ENCODE measurements around the gene EML6.
A peak's percentile ranks its signal among the peaks of the same experiment; 100 is the strongest.

EML6 gene

DNA sequence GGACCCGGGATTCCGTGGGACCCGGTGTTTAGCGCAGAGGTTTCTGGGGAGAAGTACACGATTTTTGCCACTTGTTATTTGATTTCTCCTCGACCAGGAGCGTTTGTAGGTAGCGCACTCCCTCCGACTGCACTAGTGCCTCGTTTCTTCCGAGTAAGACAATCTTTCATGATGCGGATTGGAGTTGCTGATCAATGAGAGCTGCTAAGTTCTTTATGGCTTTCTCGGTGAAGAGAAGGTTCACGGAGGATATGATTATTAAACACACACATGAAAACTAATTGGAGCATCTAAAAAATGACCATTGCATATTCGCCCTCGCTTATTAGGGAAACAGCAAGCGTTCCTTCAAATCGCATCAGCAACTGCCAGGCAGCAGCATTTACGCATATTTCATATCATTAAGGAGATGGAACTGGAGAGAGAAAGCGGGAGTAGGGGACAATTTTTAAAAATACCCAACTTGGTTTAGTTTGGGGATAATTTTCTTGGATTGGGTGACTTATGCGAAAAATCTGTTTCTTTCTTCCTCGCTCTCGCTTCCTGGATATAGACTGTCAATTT lies 616 bp downstream of the EML6 start:
- peaks cover 50% of the 10 kb centered on the region for H3K27me3 ChIP-seq
- peaks cover 21% of the 10 kb centered on the region for H4K20me1 ChIP-seq
- H3K4me1 ChIP-seq = peaks cover 20% of the 10 kb centered on the region
- peak overlapping the region; percentile 75 for H3K4me3 ChIP-seq
- H3K4me2 ChIP-seq = peak overlapping the region; percentile 90
- H3K36me3 ChIP-seq = no peaks in the 10 kb centered on the region
- H3K9me3 ChIP-seq = no peaks in the 10 kb centered on the region
- H3K9ac ChIP-seq = peak overlapping the region; percentile 49
- H3K27ac ChIP-seq = no peak overlapping the region
- TF ChIP-seq Cebpa-rat (IDR thresholded peaks at IDR 0.05) = no peak

DNA sequence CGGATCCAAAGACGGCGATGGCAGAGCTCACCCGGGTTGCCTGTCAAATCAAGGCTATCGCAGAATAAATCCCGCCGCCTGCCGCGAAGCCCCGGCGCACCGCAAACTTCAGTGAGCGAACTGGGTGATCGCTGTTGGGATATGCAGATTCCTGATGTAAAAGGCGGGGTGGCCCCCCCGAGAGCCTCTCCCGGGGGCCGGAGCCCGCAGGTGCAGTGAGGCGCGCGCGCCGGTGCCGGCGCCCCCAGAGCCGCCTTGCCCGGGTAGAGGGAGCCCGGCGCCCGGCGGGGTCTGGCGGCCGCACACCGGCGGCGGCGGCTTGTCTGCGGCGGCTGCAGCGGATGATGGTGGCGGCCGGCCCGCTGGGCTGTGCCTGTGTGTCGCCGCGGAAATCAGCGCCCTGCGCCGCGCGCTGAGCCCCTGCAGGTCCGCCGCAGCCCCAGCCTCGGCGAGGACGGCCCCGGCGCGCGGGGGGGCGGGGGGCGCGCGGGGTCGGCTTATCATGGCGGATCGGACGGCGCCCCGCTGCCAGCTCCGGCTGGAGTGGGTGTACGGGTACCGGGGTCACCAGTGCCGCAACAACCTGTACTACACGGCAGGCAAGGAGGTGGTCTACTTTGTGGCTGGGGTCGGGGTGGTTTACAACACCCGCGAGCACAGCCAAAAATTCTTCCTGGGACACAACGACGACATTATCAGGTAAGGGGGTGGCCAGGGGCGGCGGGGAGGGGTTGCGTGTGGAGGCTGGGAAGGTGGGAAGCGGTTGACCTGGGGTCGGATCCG lies 1.3 kb downstream of the EML6 start:
- H3K4me1 ChIP-seq = peaks cover 20% of the 10 kb centered on the region
- H3K9me3 ChIP-seq = no peaks in the 10 kb centered on the region
- no peak overlapping the region for H3K27ac ChIP-seq
- peak overlapping the region; percentile 49; the same call in 1 of the 2 replicates for H3K9ac ChIP-seq
- peak overlapping the region; percentile 75 for H3K4me3 ChIP-seq
- peaks cover 21% of the 10 kb centered on the region for H4K20me1 ChIP-seq
- peaks cover 50% of the 10 kb centered on the region for H3K27me3 ChIP-seq
- no peaks in the 10 kb centered on the region for H3K36me3 ChIP-seq
- H3K4me2 ChIP-seq = peak overlapping the region; percentile 90
- no peak for TF ChIP-seq Cebpa-rat (IDR thresholded peaks at IDR 0.05)

DNA sequence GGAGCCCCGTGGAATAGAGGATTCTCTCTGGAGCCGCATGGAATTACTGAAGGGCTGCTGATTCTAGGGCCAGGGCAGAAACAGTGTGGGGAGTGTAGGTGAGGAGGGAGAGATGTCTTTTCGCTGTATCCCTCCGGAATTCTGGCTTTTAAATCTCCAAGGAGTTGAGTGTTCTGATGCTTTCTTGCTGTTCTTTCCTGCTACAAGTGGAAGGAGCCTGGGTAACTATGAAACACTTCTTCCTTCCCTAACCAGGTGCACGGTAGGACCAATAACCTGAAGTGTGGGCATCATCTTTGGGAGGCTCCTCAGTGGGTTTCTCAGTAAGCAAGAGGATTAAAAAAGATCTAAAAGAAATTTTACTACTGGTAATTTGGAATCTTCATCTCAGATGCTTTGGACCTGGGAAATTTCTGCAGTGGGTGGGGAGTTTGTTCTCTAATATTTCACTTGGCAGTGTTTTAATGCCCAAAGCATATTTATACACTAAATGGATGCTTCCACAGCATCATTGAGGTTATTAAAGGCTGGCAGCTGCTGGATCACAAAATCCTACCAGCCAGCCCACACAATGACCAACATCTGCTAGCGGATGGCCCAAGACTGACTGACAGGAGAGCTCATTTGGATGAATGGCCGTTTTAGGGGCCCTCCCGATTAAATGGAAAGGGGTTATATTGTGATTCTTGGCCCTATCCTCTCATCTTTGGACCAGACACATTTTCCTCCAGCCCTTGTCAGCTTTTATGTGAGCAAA lies 2.1 kb downstream of the EML6 start:
- Histone ChIP-seq H3K4me1 (peaks cover 20% of the 10 kb centered on the region), H3K4me2 (peak overlapping the region; percentile 90), H3K9ac (no peak overlapping the region), H3K4me3 (peak overlapping the region; percentile 75), H4K20me1 (peaks cover 21% of the 10 kb centered on the region), H3K27me3 (peaks cover 50% of the 10 kb centered on the region), H3K9me3 (no peaks in the 10 kb centered on the region), H3K27ac (no peak overlapping the region), H3K36me3 (no peaks in the 10 kb centered on the region)
- no peak for TF ChIP-seq Cebpa-rat (IDR thresholded peaks at IDR 0.05)

DNA sequence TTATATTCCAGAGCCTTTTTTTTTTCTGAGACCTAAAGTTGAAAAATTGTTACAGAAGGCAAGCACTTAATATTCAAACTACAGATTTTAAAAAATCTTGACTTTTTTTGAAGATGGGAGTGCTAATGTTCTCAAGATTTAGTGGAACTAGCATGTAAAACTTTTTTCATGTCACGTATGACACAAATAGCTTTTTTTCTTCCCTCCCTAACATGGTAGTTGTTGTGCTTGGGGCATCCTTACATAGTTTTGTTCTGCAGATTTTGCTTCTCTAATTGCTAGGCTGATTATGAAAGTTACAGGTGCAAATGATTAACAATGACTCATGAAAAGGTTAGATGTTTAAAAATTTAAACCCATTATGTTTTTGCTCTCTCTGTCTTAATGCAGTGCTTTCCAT lies 3.0 kb downstream of the EML6 start:
- no peak overlapping the region for H3K4me2 ChIP-seq
- H3K4me1 ChIP-seq = peaks cover 20% of the 10 kb centered on the region
- H3K9ac ChIP-seq = no peak overlapping the region
- no peaks in the 10 kb centered on the region for H3K36me3 ChIP-seq
- H3K4me3 ChIP-seq = no peak overlapping the region
- no peaks in the 10 kb centered on the region for H3K9me3 ChIP-seq
- peaks cover 50% of the 10 kb centered on the region for H3K27me3 ChIP-seq
- no peak overlapping the region for H3K27ac ChIP-seq
- peaks cover 21% of the 10 kb centered on the region for H4K20me1 ChIP-seq
- no peak for TF ChIP-seq Cebpa-rat (IDR thresholded peaks at IDR 0.05)

DNA sequence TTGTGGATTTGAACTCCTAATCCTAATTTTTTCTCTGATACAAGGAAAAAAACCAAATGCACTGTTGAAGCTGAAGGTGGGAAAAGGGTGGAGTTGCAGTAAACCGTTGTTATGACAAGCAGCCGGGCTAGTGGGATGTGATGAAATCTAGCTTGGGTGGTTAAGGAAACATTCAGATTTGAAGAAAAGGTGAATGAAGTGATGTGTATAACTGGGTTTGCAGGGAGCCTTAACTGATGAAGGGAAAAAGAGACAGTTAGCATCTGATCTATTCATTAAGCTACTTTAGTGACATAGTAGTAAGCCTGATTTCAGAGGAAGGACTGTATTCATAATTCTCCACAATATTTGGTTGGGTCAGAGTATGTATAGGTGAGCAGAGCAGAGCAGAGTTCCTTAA lies 3.5 kb downstream of the EML6 start:
- Histone ChIP-seq H3K4me3 (no peak overlapping the region), H3K4me1 (peaks cover 20% of the 10 kb centered on the region), H3K4me2 (no peak overlapping the region), H3K36me3 (no peaks in the 10 kb centered on the region), H3K9ac (no peak overlapping the region), H3K27me3 (peaks cover 50% of the 10 kb centered on the region), H3K9me3 (no peaks in the 10 kb centered on the region), H3K27ac (no peak overlapping the region), H4K20me1 (peaks cover 21% of the 10 kb centered on the region)
- TF ChIP-seq Cebpa-rat (IDR thresholded peaks at IDR 0.05) = no peak

DNA sequence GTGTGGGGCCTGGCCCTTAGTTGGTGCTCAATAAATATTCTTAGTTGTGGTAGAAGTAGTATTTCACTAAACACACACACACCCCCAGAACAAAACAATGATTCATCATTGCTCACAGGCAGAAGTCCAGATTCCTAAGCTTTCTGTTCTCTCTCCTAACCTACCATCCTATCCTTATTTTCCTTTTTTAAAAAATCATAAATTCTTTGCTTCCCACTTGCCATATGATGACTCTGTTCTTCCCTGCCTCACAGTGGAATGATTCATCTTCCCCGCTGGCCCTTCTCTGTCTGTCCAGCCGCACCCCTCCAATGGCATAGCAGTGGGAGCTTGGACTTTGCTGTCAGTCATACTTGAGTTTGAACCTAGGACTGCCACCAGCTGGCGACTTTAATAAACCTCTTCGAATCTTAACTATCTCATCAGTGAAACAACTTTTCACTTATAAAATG lies 5.2 kb downstream of the EML6 start:
- H3K27ac ChIP-seq = no peak overlapping the region
- H3K36me3 ChIP-seq = no peaks in the 10 kb centered on the region
- H3K4me3 ChIP-seq = no peak overlapping the region
- H3K4me2 ChIP-seq = no peak overlapping the region
- H4K20me1 ChIP-seq = peaks cover 21% of the 10 kb centered on the region
- no peak for TF ChIP-seq Cebpa-rat (IDR thresholded peaks at IDR 0.05)
- no peak overlapping the region for H3K9ac ChIP-seq
- H3K9me3 ChIP-seq = no peaks in the 10 kb centered on the region
- H3K27me3 ChIP-seq = peaks cover 48% of the 10 kb centered on the region
- H3K4me1 ChIP-seq = peaks cover 13% of the 10 kb centered on the region

DNA sequence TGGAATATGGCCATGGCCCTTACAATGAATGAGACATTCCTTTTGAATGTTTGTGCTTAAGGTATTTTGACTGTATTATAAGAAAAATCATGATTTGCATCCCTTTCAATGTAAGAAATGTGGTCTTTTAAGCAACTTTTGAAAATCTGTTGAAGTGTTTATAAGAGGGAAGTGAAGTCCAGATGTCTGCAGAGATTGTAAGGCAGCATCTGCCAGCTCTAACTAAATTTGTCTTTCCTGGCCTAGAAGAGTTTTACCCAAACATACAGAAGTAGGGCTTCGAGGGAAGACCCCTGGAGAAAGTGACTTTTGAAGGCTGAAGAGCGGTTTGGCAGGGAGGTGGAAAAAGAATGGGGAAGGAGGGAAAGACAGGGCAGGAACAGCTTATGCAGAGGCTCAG lies 12.2 kb downstream of the EML6 start:
- H3K27me3 ChIP-seq = no peaks in the 10 kb centered on the region
- no peaks in the 10 kb centered on the region for H4K20me1 ChIP-seq
- H3K4me2 ChIP-seq = no peak overlapping the region
- no peaks in the 10 kb centered on the region for H3K9me3 ChIP-seq
- no peak for TF ChIP-seq Cebpa-rat (IDR thresholded peaks at IDR 0.05)
- no peaks in the 10 kb centered on the region for H3K36me3 ChIP-seq
- no peaks in the 10 kb centered on the region for H3K4me1 ChIP-seq
- H3K9ac ChIP-seq = no peak overlapping the region
- no peak overlapping the region for H3K27ac ChIP-seq
- H3K4me3 ChIP-seq = no peak overlapping the region

DNA sequence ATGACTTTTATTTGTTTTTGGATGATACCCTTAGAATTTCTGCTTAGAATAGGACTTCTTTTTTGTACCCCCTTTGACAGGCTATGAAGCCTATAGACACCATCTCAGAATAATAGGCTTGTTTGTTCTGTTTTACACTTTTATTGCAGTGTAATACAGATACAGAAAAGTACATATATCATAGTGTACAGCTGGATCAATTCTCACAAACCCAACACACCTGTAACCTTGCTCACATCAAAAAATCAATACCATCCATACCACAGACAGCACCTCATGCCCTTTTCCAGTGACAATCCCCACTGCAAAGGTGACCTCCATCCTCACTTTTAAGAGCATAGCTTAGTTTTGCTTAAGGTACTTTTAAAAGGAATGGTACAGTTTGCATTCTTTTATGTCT lies 14.8 kb downstream of the EML6 start:
- TF ChIP-seq Cebpa-rat (IDR thresholded peaks at IDR 0.05) = no peak
- Histone ChIP-seq H3K9me3 (no peaks in the 10 kb centered on the region), H3K4me3 (no peak overlapping the region), H3K36me3 (no peaks in the 10 kb centered on the region), H3K4me1 (no peaks in the 10 kb centered on the region), H4K20me1 (no peaks in the 10 kb centered on the region), H3K27ac (no peak overlapping the region), H3K4me2 (no peak overlapping the region), H3K27me3 (peaks cover 8% of the 10 kb centered on the region; the same call in 1 of the 2 replicates), H3K9ac (no peak overlapping the region)

DNA sequence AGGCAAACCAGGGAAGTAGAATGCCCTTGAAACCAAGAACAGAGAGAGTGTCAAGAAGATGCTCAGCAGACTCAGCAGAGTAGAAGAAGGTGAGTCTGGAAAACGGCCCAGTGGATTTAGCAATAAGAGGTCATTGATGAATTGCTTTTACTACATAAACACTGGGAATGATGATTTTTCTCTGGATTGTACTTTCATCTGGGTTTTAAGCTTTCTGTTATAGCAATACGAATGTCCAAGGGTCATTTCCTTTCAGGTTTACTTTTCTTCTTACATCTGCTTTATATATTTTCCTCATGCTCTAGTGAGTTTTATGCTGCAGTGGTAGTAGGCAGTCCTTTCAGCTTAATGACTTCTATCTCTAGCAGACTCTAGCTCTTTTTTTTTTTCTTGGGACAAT lies 16.9 kb downstream of the EML6 start:
- no peak overlapping the region for H3K4me3 ChIP-seq
- no peaks in the 10 kb centered on the region for H4K20me1 ChIP-seq
- no peaks in the 10 kb centered on the region for H3K9me3 ChIP-seq
- no peaks in the 10 kb centered on the region for H3K4me1 ChIP-seq
- TF ChIP-seq Cebpa-rat (IDR thresholded peaks at IDR 0.05) = no peak
- H3K9ac ChIP-seq = no peak overlapping the region
- no peaks in the 10 kb centered on the region for H3K36me3 ChIP-seq
- H3K27ac ChIP-seq = no peak overlapping the region
- H3K4me2 ChIP-seq = no peak overlapping the region
- peaks cover 8% of the 10 kb centered on the region; the same call in 1 of the 2 replicates for H3K27me3 ChIP-seq

DNA sequence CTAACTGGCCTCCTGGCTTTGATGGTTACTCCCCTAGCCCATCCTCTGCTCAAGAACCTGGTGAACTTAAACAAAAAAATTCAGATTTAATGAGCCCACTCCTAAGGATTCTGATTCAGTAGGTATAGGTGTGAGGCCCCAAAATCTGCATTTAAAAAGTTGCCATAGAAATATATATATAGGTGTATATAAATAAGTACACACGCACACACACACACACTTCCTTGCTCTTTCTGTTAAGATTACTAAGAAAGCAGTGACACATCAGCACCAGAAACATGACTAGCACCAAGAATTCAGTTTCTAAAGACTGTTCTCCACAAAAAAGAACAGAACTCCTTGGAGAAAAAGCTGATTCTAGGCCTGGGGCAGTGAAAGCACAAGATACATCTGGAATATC lies 17.8 kb downstream of the EML6 start:
- no peak for TF ChIP-seq Cebpa-rat (IDR thresholded peaks at IDR 0.05)
- Histone ChIP-seq H3K4me3 (no peak overlapping the region), H3K9me3 (no peaks in the 10 kb centered on the region), H3K27me3 (peaks cover 8% of the 10 kb centered on the region; the same call in 1 of the 2 replicates), H3K36me3 (no peaks in the 10 kb centered on the region), H3K4me2 (no peak overlapping the region), H3K4me1 (no peaks in the 10 kb centered on the region), H3K9ac (no peak overlapping the region), H4K20me1 (no peaks in the 10 kb centered on the region), H3K27ac (no peak overlapping the region)

Measured in BLaER1 (cell line).